Measurements from ENCODE around the gene RAB6A. TPM values are rescaled to one million over a fixed set of nuclear protein-coding genes. Genes with fewer than 3 reads are reported as not detected.

RAB6A gene
- total RNA-seq, 1 experiment from 2014 or later = 142 TPM

DNA sequence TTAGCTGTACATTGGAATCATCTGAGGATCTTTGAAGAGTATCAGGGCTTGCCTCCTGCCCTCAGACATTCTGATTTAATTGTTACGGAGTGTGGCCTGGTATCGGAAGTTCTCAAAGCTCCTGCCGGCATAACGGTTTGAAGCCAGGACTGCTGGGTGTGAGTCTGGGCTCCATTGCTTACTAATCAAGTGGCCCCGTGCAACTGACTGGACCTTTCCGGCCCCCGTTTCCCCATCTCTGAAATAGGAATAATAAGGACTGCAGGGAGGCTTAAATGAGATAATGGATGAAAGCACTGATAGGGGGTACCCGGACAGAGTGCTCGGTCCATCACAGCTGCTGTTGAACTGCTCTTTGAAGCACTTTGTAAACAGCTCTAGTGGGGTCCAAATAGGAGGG lies 112.8 kb downstream of the RAB6A start:
- Histone ChIP-seq H3K27ac (no peak overlapping the region), H4K20me1 (ENCODE audit: insufficient read depth) (no peaks in the 10 kb centered on the region), H3K4me1 (replicated peaks; ENCODE audit: insufficient read depth) (peaks cover 7% of the 10 kb centered on the region), H3K36me3 (ENCODE audit: low read depth) (no peaks in the 10 kb centered on the region), H3K4me2 (peak overlapping the region; percentile 73), H3F3A (ENCODE audit: insufficient read depth, low read depth) (peaks cover 4% of the 10 kb centered on the region; the same call in 1 of the 2 replicates), H3K9me2 (ENCODE audit: insufficient read depth) (no peaks in the 10 kb centered on the region), H3K27me3 (ENCODE audit: insufficient read depth, low read depth) (no peaks in the 10 kb centered on the region), H3K4me3 (no peak overlapping the region), H2AFZ (no peak overlapping the region), H3K9me3 (ENCODE audit: insufficient read depth, low read depth) (no peaks in the 10 kb centered on the region), H3K79me2 (ENCODE audit: low read depth) (no peaks in the 10 kb centered on the region)
- POLR2A ChIA-PET (ENCODE audit: unreplicated experiment) = interaction anchor here (0.6 kb wide), 2 partner anchors 41 to 270 kb away, joined by 4 read pairs; no protein-coding TSS in a partner anchor
- intact Hi-C loops (cut with micrococcal nuclease; ENCODE audit: unreplicated experiment) = no loop called here
- no peak for DNase-seq
- no TSS peak for BruUV-seq (replicated peaks)
- CTCF ChIA-PET = interaction anchor here (1.7 to 2.6 kb wide), 2 partner anchors 12 to 22 kb away, joined by 6 to 11 read pairs; no protein-coding TSS in a partner anchor
- TF ChIP-seq EZH2 (IDR thresholded peaks at IDR 0.05; ENCODE audit: low read depth) = no peak
- TF ChIP-seq, protein P1, sequence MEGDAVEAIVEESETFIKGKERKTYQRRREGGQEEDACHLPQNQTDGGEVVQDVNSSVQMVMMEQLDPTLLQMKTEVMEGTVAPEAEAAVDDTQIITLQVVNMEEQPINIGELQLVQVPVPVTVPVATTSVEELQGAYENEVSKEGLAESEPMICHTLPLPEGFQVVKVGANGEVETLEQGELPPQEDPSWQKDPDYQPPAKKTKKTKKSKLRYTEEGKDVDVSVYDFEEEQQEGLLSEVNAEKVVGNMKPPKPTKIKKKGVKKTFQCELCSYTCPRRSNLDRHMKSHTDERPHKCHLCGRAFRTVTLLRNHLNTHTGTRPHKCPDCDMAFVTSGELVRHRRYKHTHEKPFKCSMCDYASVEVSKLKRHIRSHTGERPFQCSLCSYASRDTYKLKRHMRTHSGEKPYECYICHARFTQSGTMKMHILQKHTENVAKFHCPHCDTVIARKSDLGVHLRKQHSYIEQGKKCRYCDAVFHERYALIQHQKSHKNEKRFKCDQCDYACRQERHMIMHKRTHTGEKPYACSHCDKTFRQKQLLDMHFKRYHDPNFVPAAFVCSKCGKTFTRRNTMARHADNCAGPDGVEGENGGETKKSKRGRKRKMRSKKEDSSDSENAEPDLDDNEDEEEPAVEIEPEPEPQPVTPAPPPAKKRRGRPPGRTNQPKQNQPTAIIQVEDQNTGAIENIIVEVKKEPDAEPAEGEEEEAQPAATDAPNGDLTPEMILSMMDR (conservative IDR thresholded peaks at IDR 0.05) = no peak

DNA sequence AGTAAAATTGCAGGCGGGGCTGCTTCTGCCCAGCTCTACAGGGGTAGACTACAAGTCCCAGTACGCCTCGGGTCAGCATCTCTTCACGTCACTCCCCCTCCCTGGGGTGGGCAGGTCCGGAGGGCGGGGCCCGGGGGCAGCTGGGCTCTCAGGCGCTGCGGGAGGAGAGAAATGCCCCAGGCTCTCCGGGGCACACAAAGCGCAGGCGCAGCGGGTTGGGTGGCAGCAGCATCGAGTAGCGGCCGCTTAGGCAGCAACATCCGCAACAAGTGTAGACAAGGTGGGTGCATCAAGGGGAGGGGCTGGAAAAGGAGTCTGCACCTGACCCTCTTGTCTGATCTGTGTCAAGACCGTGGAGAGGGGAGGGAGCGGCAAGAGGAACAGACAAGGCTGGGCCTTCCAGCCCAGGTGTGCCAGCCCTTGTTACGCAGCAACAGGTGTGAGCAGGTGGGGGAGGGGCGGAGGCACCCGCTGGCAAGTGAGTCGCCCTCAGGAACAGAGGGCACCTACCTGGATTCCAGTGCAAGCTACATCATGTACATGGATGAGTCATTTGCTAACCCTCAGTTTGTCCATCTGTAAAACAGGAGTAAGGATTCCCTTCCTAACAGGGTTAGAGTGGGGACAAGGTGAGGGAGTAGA lies 113.3 kb downstream of the RAB6A start:
- Histone ChIP-seq H3K79me2 (ENCODE audit: low read depth) (no peaks in the 10 kb centered on the region), H3K4me2 (peak overlapping the region; percentile 73), H3K36me3 (ENCODE audit: low read depth) (no peaks in the 10 kb centered on the region), H3K4me3 (peak overlapping the region; percentile 49; the same call in 1 of the 2 replicates), H3K9me3 (ENCODE audit: insufficient read depth, low read depth) (no peaks in the 10 kb centered on the region), H3K27me3 (ENCODE audit: insufficient read depth, low read depth) (no peaks in the 10 kb centered on the region), H3K4me1 (replicated peaks; ENCODE audit: insufficient read depth) (peaks cover 7% of the 10 kb centered on the region), H2AFZ (peak overlapping the region; percentile 58; the same call in 1 of the 2 replicates), H4K20me1 (ENCODE audit: insufficient read depth) (no peaks in the 10 kb centered on the region), H3K9me2 (ENCODE audit: insufficient read depth) (no peaks in the 10 kb centered on the region), H3F3A (ENCODE audit: insufficient read depth, low read depth) (peaks cover 4% of the 10 kb centered on the region; the same call in 1 of the 2 replicates), H3K27ac (no peak overlapping the region)
- TF ChIP-seq, protein P1 (conservative IDR thresholded peaks at IDR 0.05) = no peak
- no peak for TF ChIP-seq EZH2 (IDR thresholded peaks at IDR 0.05; ENCODE audit: low read depth)
- peak; percentile 83 to 97 for DNase-seq
- POLR2A ChIA-PET (ENCODE audit: unreplicated experiment) = interaction anchor here (0.5 to 0.7 kb wide), 2 partner anchors 118 to 340 kb away, joined by 3 read pairs; no protein-coding TSS in a partner anchor
- BruUV-seq (replicated peaks) = no TSS peak
- CTCF ChIA-PET = interaction anchor here (0.6 to 2.6 kb wide), 3 partner anchors 13 to 22 kb away, joined by 6 to 11 read pairs (median 7); no protein-coding TSS in a partner anchor
- intact Hi-C loops (cut with micrococcal nuclease; ENCODE audit: unreplicated experiment) = no loop called here

DNA sequence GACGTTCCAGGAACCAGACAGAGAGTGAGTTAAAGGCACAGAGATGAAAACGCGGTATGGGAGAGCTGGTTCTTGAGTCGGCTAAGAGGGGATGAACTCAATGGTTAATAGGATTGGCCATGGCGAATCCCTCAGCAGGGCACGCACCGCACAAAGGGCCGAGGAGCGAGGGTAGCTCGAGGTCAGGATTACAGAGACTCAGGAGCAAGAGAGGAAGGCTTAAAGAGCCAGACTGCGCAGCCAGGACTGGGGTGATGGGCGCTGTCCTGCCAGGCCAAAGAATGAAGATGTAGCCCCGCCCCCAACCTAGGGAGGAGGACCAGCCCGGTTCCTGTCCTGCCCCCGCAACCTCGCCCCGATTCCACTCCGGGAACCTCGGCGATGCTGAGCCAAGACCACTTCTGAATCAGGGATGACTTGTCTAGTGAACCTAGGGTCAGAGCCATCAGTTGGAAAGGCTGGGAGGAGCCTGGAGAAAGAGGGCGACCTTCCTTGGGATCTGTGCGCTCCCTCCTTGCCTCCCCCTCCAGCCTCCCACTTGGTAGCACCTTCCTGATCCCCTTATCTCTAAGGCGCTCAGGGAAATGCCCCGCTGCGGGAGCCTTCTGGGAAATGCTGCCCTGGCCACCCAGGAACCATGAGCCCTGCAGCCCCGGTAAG lies 114.8 kb downstream of the RAB6A start, which contains the start of gene PLEKHB1:
Gene PLEKHB1 (plus strand): TSS at position 610 of the 660 bp plus-strand sequence. CDS start 28 bp downstream, at position 638.
- Histone ChIP-seq H3K9me3 (ENCODE audit: insufficient read depth, low read depth) (no peaks in the 10 kb centered on the region), H3F3A (ENCODE audit: insufficient read depth, low read depth) (peaks cover 4% of the 10 kb centered on the region; the same call in 1 of the 2 replicates), H3K27ac (no peak within 1 kb of the TSS), H3K4me1 (replicated peaks; ENCODE audit: insufficient read depth) (peaks cover 7% of the 10 kb centered on the region), H2AFZ (no peak within 1 kb of the TSS), H3K79me2 (ENCODE audit: low read depth) (no peaks in the 10 kb centered on the region), H3K36me3 (ENCODE audit: low read depth) (no peaks in the 10 kb centered on the region), H3K4me2 (peak within 1 kb of the TSS; percentile 73), H3K9me2 (ENCODE audit: insufficient read depth) (no peaks in the 10 kb centered on the region), H3K27me3 (ENCODE audit: insufficient read depth, low read depth) (no peaks in the 10 kb centered on the region), H4K20me1 (ENCODE audit: insufficient read depth) (no peaks in the 10 kb centered on the region), H3K4me3 (peak within 1 kb of the TSS; percentile 49; the same call in 1 of the 2 replicates)
- no TSS peak for BruUV-seq (replicated peaks)
- intact Hi-C loops (cut with micrococcal nuclease; ENCODE audit: unreplicated experiment) = no loop called here
- ChIA-PET CTCF (interaction anchor here (0.5 to 2.6 kb wide), 3 partner anchors 14 to 924 kb away, joined by 3 to 11 read pairs (median 5); no protein-coding TSS in a partner anchor), POLR2A (ENCODE audit: unreplicated experiment) (no interaction called here)
- DNase-seq = no peak
- TF ChIP-seq EZH2 (IDR thresholded peaks at IDR 0.05; ENCODE audit: low read depth) = no peak
- TF ChIP-seq, protein P1 (conservative IDR thresholded peaks at IDR 0.05) = no peak
